ENCODE data around the gene MACROD2.
"Not testable (repeated sequence)": the region's sequence is repeated elsewhere in the genome, so short reads cannot be mapped to it uniquely, and the experiment has no call there.

The MACROD2 gene

GRCh38 chr20:15742627-15743026, 1747.3 kb downstream of the MACROD2 start:
- no peak for DNase-seq

GRCh38 chr20:15756002-15756753, 1760.9 kb downstream of the MACROD2 start:
- no peak for DNase-seq

GRCh38 chr20:15756754-15757115, 1761.4 kb downstream of the MACROD2 start:
- no peak for DNase-seq

- no peak for DNase-seq
Observed at GRCh38 chr20:15759594-15759993, 1764.3 kb downstream of the MACROD2 start.

GRCh38 chr20:15760001-15760621, 1764.8 kb downstream of the MACROD2 start:
- no peak for DNase-seq

GRCh38 chr20:15763366-15763765, 1768.0 kb downstream of the MACROD2 start:
- no peak for DNase-seq

GRCh38 chr20:15767586-15767985, 1772.3 kb downstream of the MACROD2 start:
- DNase-seq = no peak

- DNase-seq = no peak
Observed at GRCh38 chr20:15767999-15768741, 1772.9 kb downstream of the MACROD2 start.

GRCh38 chr20:15772826-15773225, 1777.5 kb downstream of the MACROD2 start:
- no peak for DNase-seq

GRCh38 chr20:15774926-15775325, 1779.6 kb downstream of the MACROD2 start:
- DNase-seq = no peak

- no peak for DNase-seq
Observed at GRCh38 chr20:15776770-15777466, 1781.6 kb downstream of the MACROD2 start.

GRCh38 chr20:15784020-15784419, 1788.7 kb downstream of the MACROD2 start:
- no peak for DNase-seq

- DNase-seq = no peak
Observed at GRCh38 chr20:15789079-15789478, 1793.8 kb downstream of the MACROD2 start.

- DNase-seq = no peak
Observed at GRCh38 chr20:15792855-15793254, 1797.5 kb downstream of the MACROD2 start.

GRCh38 chr20:15794409-15794808, 1799.1 kb downstream of the MACROD2 start:
- peak; percentile 42 for DNase-seq

GRCh38 chr20:15795305-15796019, 1800.1 kb downstream of the MACROD2 start:
- DNase-seq = no peak

- DNase-seq = no peak
Observed at GRCh38 chr20:15799871-15800270, 1804.6 kb downstream of the MACROD2 start.

- no peak for DNase-seq
Observed at GRCh38 chr20:15802020-15802419, 1806.7 kb downstream of the MACROD2 start.

- no peak for DNase-seq
Observed at GRCh38 chr20:15805154-15805553, 1809.8 kb downstream of the MACROD2 start.

GRCh38 chr20:15806105-15806504, 1810.8 kb downstream of the MACROD2 start:
- no peak for DNase-seq

GRCh38 chr20:15807271-15807670, 1812.0 kb downstream of the MACROD2 start:
- no peak for DNase-seq

GRCh38 chr20:15807771-15808170, 1812.5 kb downstream of the MACROD2 start:
- DNase-seq = not testable (repeated sequence)

- no peak for DNase-seq
Observed at GRCh38 chr20:15811951-15812350, 1816.6 kb downstream of the MACROD2 start.

Measured in DMS53 (cell line).